Gastrocnemius medialis (tissue), 4 donors: ENCODE measurements around the gene MAP3K7CL. TPM values are rescaled to one million over a fixed set of nuclear protein-coding genes. Genes with fewer than 3 reads are reported as not detected.

Source experiments
- ATAC-seq, 2 donors: fragments of 150-250 bp; one replicate each; pipeline ENCODE4 v1.9.1; 2016
- DNase-seq, 2 donors: peaks; one replicate each; pipeline ENCODE4 v3.0.0-alpha.2; 2019
- H3K27ac ChIP-seq, 4 donors: fragments of 200-600 bp; sonication (generic); 1 replicate in 1 of 4; 2 replicates in 3 of 4; pipeline ENCODE4 v1.5.1; 2016 to 2018; ENCODE audit warnings: mild to moderate bottlenecking in 2 of 4, moderate library complexity in 1 of 4
- H3K27me3 ChIP-seq, 3 donors: fragments of 200-600 bp; sonication (generic) in 2 of 3; 1 replicate in 1 of 3; 2 replicates in 2 of 3; pipeline versions ENCODE4 v1.5.1 to v1.6.0; 2016 to 2019; ENCODE audit warnings: mild to moderate bottlenecking in 1 of 3, moderate library complexity in 1 of 3
- H3K36me3 ChIP-seq, 2 donors: fragments of 200-600 bp; sonication (generic) in 1 of 2; one replicate each; pipeline ENCODE4 v1.5.1; 2017 to 2018
- H3K4me1 ChIP-seq, 2 donors: fragments of 200-600 bp; sonication (generic) in 1 of 2; one replicate each; pipeline ENCODE4 v1.5.1; 2016 to 2017; ENCODE audit warnings: mild to moderate bottlenecking in 2 of 2
- H3K4me3 ChIP-seq, 4 donors: fragments of 200-600 bp; sonication (generic) in 3 of 4; 1 replicate in 1 of 4; 2 replicates in 3 of 4; pipeline ENCODE4 v1.5.1; 2016 to 2019; ENCODE audit warnings: mild to moderate bottlenecking in 2 of 4
- H3K9me3 ChIP-seq, 3 donors: fragments of 200-600 bp; sonication (generic) in 2 of 3; 1 replicate in 1 of 3; 2 replicates in 2 of 3; pipeline ENCODE4 v1.5.1; 2016 to 2019
- CTCF ChIP-seq, 5 experiments: fragments of 450-650 bp in 3 of 5; fragments of 200-600 bp in 2 of 5; sonication (generic) in 2 of 5; IDR thresholded peaks in 4 of 5; conservative IDR thresholded peaks in 1 of 5; 1 replicate in 4 of 5; 2 replicates in 1 of 5; pipeline ENCODE4 v1.5.1; 2016 to 2019; ENCODE audit warnings: antibody characterized with exemption in 5 of 5, mild to moderate bottlenecking in 3 of 5, moderate library complexity in 3 of 5
- POLR2A ChIP-seq, 2 donors: fragments of 450-650 bp; IDR thresholded peaks; one replicate each; pipeline ENCODE4 v1.6.1; 2017; ENCODE audit warnings: antibody characterized with exemption in 2 of 2, mild to moderate bottlenecking in 2 of 2, moderate library complexity in 2 of 2
- in situ Hi-C, 4 donors: fragments of 200-750 bp; cut with MboI; loops; one replicate each; pipeline versions ENCODE4 v1.15.0 to v1.8.0; 2017; ENCODE audit warnings: low sequenced_read_pairs in 4 of 4
- intact Hi-C: fragments of 100-400 bp; cut with DNase I; formaldehyde crosslinking; loops from one replicate; pipeline ENCODE4 v1.15.1; 2023; ENCODE audit warnings: low total_unique reads
- total RNA-seq, 4 donors: library from RNA; depleted of rRNA; stranded (reverse); fragments of >200 nt; gene quantifications; one replicate each; pipeline versions ENCODE4 v1.1.0 to v1.2.3, GENCODE V29; 2016

Gene MAP3K7CL
- total RNA-seq, 4 donors from 2014 or later: 4.3 to 17.4 (median 15.5) TPM; not detected in 1

DNA sequence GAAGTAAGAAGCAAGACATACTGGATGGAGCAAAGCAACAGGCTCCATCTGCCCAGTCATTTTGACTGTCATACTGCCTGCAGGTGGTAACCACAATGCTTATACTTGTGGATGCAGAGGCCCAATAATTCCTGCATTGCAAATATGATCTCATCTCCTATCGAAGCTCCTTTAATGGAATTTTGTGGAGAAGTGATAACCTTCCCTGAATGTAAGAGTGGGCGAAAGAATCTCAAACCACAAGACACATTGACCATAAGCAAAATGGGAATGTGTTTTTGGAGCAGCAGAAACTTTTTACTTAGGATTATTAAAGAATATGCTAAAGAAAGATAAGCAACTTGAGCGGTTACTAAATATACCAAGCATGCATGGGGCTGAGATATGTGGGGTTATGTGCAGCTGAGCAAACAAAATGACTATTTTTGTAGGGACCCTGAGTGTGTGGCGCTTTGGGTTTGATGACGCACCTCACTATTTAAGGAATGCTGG, 90.9 kb downstream of the MAP3K7CL start:
- H3K27ac ChIP-seq: no peak overlapping the region
- no peak overlapping the region for H3K4me3 ChIP-seq
- in situ Hi-C loops: no loop called here
- H3K27me3 ChIP-seq: no peaks in the 10 kb centered on the region
- DNase-seq (no peak), ATAC-seq (no peak)
- no peaks in the 10 kb centered on the region for H3K36me3 ChIP-seq
- TF ChIP-seq CTCF (IDR thresholded peaks at IDR 0.05 in 4 of 5, conservative IDR thresholded peaks at IDR 0.05 in 1 of 5) (no peak), POLR2A (IDR thresholded peaks at IDR 0.05) (no peak)
- H3K9me3 ChIP-seq: no peaks in the 10 kb centered on the region
- no peaks in the 10 kb centered on the region for H3K4me1 ChIP-seq
- intact Hi-C loops: no loop called here

DNA sequence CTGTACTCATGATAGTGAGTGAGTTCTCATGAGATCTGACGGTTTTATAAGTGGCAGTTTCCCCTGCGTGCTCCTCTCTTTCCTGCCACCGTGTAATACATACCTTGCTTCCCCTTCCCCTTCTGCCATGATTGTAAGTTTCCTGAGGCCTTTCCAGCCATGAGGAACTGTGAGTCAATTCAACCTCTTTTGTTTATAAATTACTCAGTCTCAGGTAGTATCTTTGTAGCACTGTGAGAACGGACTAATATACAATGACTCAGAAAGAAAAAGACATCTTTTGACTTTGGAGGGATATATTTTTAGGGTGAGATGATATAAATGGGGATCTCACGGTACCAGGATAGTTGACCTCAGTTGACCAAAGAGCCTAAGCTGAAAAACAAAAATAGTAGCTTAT, 93.6 kb downstream of the MAP3K7CL start:
- Histone ChIP-seq H3K27me3 (no peaks in the 10 kb centered on the region), H3K4me3 (no peak overlapping the region), H3K4me1 (no peaks in the 10 kb centered on the region), H3K9me3 (no peaks in the 10 kb centered on the region), H3K36me3 (no peaks in the 10 kb centered on the region), H3K27ac (no peak overlapping the region)
- no peak for ATAC-seq
- intact Hi-C loops: no loop called here
- DNase-seq: no peak
- no peak for TF ChIP-seq CTCF (IDR thresholded peaks at IDR 0.05 in 4 of 5, conservative IDR thresholded peaks at IDR 0.05 in 1 of 5)
- no peak for TF ChIP-seq POLR2A (IDR thresholded peaks at IDR 0.05)
- in situ Hi-C loops: no loop called here

Other genes with a start within 250 kb of the MAP3K7CL start
- gene LTN1, start 137.8 kb upstream of the MAP3K7CL start, total RNA-seq: 10 to 100 TPM; 22.7 to 33.3 (median 23.2) TPM
- 10 to 100 TPM; 16.8 to 29.6 (median 26.4) TPM for gene RWDD2B, start 111.3 kb upstream of the MAP3K7CL start, total RNA-seq
- gene USP16, start 106.0 kb upstream of the MAP3K7CL start, total RNA-seq: 10 to 100 TPM; 25.0 to 37.2 (median 32.1) TPM
- gene CCT8, start 57.0 kb upstream of the MAP3K7CL start, total RNA-seq: 100 to 1,000 TPM in 2 of 4 donors, 10 to 100 TPM in 2; 91.8 to 119 (median 99.1) TPM
- 10 to 100 TPM; 52.4 to 72.7 (median 62.7) TPM for gene BACH1, start 168.3 kb downstream of the MAP3K7CL start, total RNA-seq